B cell (primary cell): ENCODE results near the gene CDYL2. TPM values are rescaled to one million over a fixed set of nuclear protein-coding genes. Genes with fewer than 3 reads are reported as not detected.

Experiments
- ATAC-seq: fragments of 200-7000 bp; cut with Tn5 transposase; one replicate; pipeline ENCODE4 v1.10.0; 2021; ENCODE audit warnings: low read depth, mild to moderate bottlenecking, moderate number of reproducible peaks, moderate library complexity
- CTCF ChIA-PET: fragments of 350-600 bp; sonication (Branson Sonifier 250); formaldehyde crosslinking; loops from one replicate; lab custom pipeline; 2021; ENCODE audit warnings: antibody characterized with exemption, inconsistent platforms; lab: Charles Lee
- POLR2A ChIA-PET: fragments of 350-600 bp; sonication (Branson Sonifier 250); formaldehyde crosslinking; loops from one replicate; lab custom pipeline; 2021; ENCODE audit warnings: antibody characterized with exemption; lab: Charles Lee
- DNase-seq: peaks from one replicate; pipeline ENCODE4 v3.0.0; 2013
- H2AFZ ChIP-seq: 2 replicates; pipeline ENCODE4 v1.6.1; 2012; ENCODE audit warnings: mild to moderate bottlenecking, low read depth, low read length; ENCODE audit not compliant: insufficient read depth, poor library complexity, severe bottlenecking
- H3K27ac ChIP-seq, 2 donors: 1 replicate in 1 of 2; 2 replicates in 1 of 2; pipeline ENCODE4 v1.5.1; 2012 to 2013; ENCODE audit warnings: low read length in 2 of 2, mild to moderate bottlenecking in 2 of 2, moderate library complexity in 1 of 2
- H3K27me3 ChIP-seq, 4 experiments: fragments of 200-600 bp in 1 of 4; sonication (generic) in 1 of 4; replicated peaks in 1 of 4; 1 replicate in 2 of 4; 2 replicates in 2 of 4; pipeline versions ENCODE4 v1.6.1 to v1.7.0; 2013 to 2016; ENCODE audit warnings: low read length in 3 of 4, mild to moderate bottlenecking in 2 of 4, mixed read lengths in 1 of 4, moderate library complexity in 1 of 4; ENCODE audit not compliant: insufficient read depth in 4 of 4, control insufficient read depth in 3 of 4; ENCODE audit errors: control extremely low read depth in 1 of 4
- H3K36me3 ChIP-seq, 2 experiments: replicated peaks in 1 of 2; 1 replicate in 1 of 2; 2 replicates in 1 of 2; pipeline versions ENCODE4 v1.6.1 to v1.7.1; 2013; ENCODE audit warnings: low read length in 1 of 2; ENCODE audit not compliant: insufficient read depth in 2 of 2, control insufficient read depth in 1 of 2; ENCODE audit errors: control extremely low read depth in 1 of 2, extremely low read depth in 1 of 2
- H3K4me1 ChIP-seq, 2 donors: fragments of 200-600 bp in 1 of 2; sonication (generic) in 1 of 2; 1 replicate in 1 of 2; 2 replicates in 1 of 2; pipeline versions ENCODE4 v1.5.1 to v1.6.1; 2013 to 2017; ENCODE audit warnings: low read length in 2 of 2; ENCODE audit not compliant: control insufficient read depth in 2 of 2, insufficient read depth in 2 of 2
- H3K4me2 ChIP-seq: replicated peaks from 2 replicates; pipeline ENCODE3; 2012; ENCODE audit warnings: mild to moderate bottlenecking, low read depth, low read length; ENCODE audit not compliant: poor library complexity, severe bottlenecking
- H3K4me3 ChIP-seq, 5 experiments: fragments of 200-600 bp in 1 of 5; sonication (generic) in 1 of 5; 1 replicate in 3 of 5; 2 replicates in 2 of 5; pipeline versions ENCODE4 v1.5.1 to v1.7.0; 2011 to 2016; ENCODE audit warnings: low read length in 4 of 5, mild to moderate bottlenecking in 4 of 5, low read depth in 2 of 5, control low read depth in 1 of 5, moderate library complexity in 1 of 5; ENCODE audit not compliant: insufficient read depth in 1 of 5; ENCODE audit errors: control extremely low read depth in 1 of 5, extremely low read depth in 1 of 5
- H3K79me2 ChIP-seq: fragments of 200-600 bp; sonication (generic); one replicate; pipeline ENCODE4 v1.6.0; 2016; ENCODE audit warnings: low read length; ENCODE audit not compliant: control insufficient read depth, insufficient read depth
- H3K9ac ChIP-seq: fragments of 200-600 bp; sonication (generic); 2 replicates; pipeline ENCODE4 v1.6.1; 2017; ENCODE audit warnings: mild to moderate bottlenecking, low read length, moderate library complexity
- H3K9me3 ChIP-seq, 3 donors: one replicate each; pipeline versions ENCODE4 v1.6.1 to v1.7.1; 2013; ENCODE audit warnings: low read length in 2 of 3; ENCODE audit not compliant: control insufficient read depth in 2 of 3, insufficient read depth in 1 of 3; ENCODE audit errors: control extremely low read depth in 1 of 3
- H4K20me1 ChIP-seq: 2 replicates; pipeline ENCODE4 v1.6.0; 2012; ENCODE audit warnings: mild to moderate bottlenecking, low read length; ENCODE audit not compliant: insufficient read depth, control insufficient read depth, poor library complexity, severe bottlenecking
- H3K27ac Mint-ChIP-seq: one replicate; pipeline ENCODE4 v1.8.0; 2021; ENCODE audit warnings: mixed read lengths
- H3K27me3 Mint-ChIP-seq: one replicate; pipeline ENCODE4 v1.8.0; 2021; ENCODE audit warnings: mixed read lengths
- H3K4me1 Mint-ChIP-seq: one replicate; pipeline ENCODE4 v1.8.0; 2021; ENCODE audit warnings: mixed read lengths
- H3K4me3 Mint-ChIP-seq: one replicate; pipeline ENCODE4 v1.8.0; 2021; ENCODE audit warnings: mixed read lengths
- H3K9me3 Mint-ChIP-seq: one replicate; pipeline ENCODE4 v1.8.0; 2022; ENCODE audit warnings: mixed read lengths; ENCODE audit not compliant: insufficient read depth
- CTCF ChIP-seq: fragments of 200-600 bp; IDR thresholded peaks from one replicate; pipeline ENCODE4 v1.8.0; 2022; ENCODE audit warnings: antibody characterized with exemption, mild to moderate bottlenecking
- EZH2 ChIP-seq: IDR thresholded peaks from 2 replicates; pipeline ENCODE4 v1.6.1; 2012; ENCODE audit warnings: borderline replicate concordance, low read depth, mild to moderate bottlenecking, moderate library complexity, low read length; ENCODE audit not compliant: insufficient read depth, poor library complexity, severe bottlenecking
- WGBS: methylation state at CpG from one replicate; pipeline ENCODE4 v1.1.5; 2013; ENCODE audit warnings: missing lambda C conversion rate; ENCODE audit not compliant: insufficient coverage; 5-methylcytosine and 5-hydroxymethylcytosine counted together
- intact Hi-C: fragments of 100-400 bp; cut with micrococcal nuclease; formaldehyde crosslinking; loops from one replicate; pipeline ENCODE4 v1.10.0; 2022
- polyA plus RNA-seq: library from polyadenylated mRNA; depleted of rRNA; stranded (reverse); fragments of >200 nt; gene quantifications from 2 replicates; pipeline ENCODE4 v1.2.3, GENCODE V29; 2012
- total RNA-seq, 2 donors: library from RNA; stranded (reverse); fragments of 120-200 nt in 1 of 2; gene quantifications; 1 replicate in 1 of 2; 2 replicates in 1 of 2; pipeline versions ENCODE4 v1.2.3 to v1.2.4, GENCODE V29; 2013 to 2022

The CDYL2 gene
- total and polyA plus RNA-seq, 2 donors (not counting 1 experiment from before 2014, with no cell fraction given), result 0.66 to 6.6 TPM

DNA sequence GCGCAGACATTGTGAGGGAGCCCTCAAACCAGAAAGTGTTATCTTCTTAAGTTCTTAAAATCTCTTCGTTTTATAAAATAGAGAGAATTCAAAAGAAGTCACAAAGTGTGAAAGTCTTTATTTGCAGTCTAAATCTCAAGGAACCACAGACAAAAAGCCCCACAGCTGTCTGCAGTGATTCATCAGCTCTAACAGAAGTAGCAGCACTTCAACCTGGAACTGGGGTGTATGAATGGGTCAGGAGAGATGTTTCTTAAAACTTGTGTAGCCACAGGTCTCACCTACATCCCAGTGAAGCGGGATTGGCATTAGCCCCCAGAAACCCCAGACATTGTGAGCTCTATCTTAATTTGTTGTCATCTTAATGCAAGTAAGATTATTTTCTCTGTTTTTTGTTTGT is 61.1 kb downstream of the CDYL2 start:
- CTCF ChIA-PET, result no interaction called here

GRCh38 chr16:80742331-80742730 is 62.1 kb downstream of the CDYL2 start:
- H3K4me1 ChIP-seq, result no peaks in the 10 kb centered on the region
- Mint-ChIP-seq H3K4me3 (no peak overlapping the region), H3K27ac (no peak overlapping the region), H3K27me3 (no peaks in the 10 kb centered on the region), H3K4me1 (no peaks in the 10 kb centered on the region), H3K9me3 (peaks cover 4% of the 10 kb centered on the region)
- H4K20me1 ChIP-seq, result no peaks in the 10 kb centered on the region
- H3K4me2 ChIP-seq, result no peak overlapping the region
- POLR2A ChIA-PET, result no interaction called here
- peaks cover 6% of the 10 kb centered on the region for H3K79me2 ChIP-seq
- H3K9me3 ChIP-seq, result peaks cover 2 to 11% (median 10%) of the 10 kb centered on the region in 3 donors
- no peak overlapping the region for H3K9ac ChIP-seq
- CTCF ChIA-PET, result no interaction called here
- H3K27me3 ChIP-seq, result no peaks in the 10 kb centered on the region
- H3K36me3 ChIP-seq, result no peaks in the 10 kb centered on the region
- H3K27ac ChIP-seq, result no peak overlapping the region
- H2AFZ ChIP-seq, result no peak overlapping the region
- no peak for DNase-seq
- no peak overlapping the region for H3K4me3 ChIP-seq
- TF ChIP-seq CTCF (no peak), EZH2 (no peak)
- 88% methylated on average over 2 of the region's 2 CpGs for WGBS
- ATAC-seq, result no peak
- intact Hi-C loops, result no loop called here

More for the DNA sequence above, 61.1 kb downstream of the CDYL2 start:
- DNase-seq, result no peak
- Histone ChIP-seq H2AFZ (no peak overlapping the region), H3K79me2 (peaks cover 6% of the 10 kb centered on the region), H3K9me3 (peaks cover 2 to 11% (median 10%) of the 10 kb centered on the region in 3 donors), H3K4me1 (no peaks in the 10 kb centered on the region), H3K36me3 (no peaks in the 10 kb centered on the region), H3K27ac (no peak overlapping the region), H3K4me2 (no peak overlapping the region), H3K9ac (no peak overlapping the region), H3K27me3 (no peaks in the 10 kb centered on the region), H4K20me1 (no peaks in the 10 kb centered on the region), H3K4me3 (no peak overlapping the region)
- TF ChIP-seq CTCF (no peak), EZH2 (no peak)
- peaks cover 4% of the 10 kb centered on the region for H3K9me3 Mint-ChIP-seq
- H3K4me3 Mint-ChIP-seq, result no peak overlapping the region
- no CpG with 5 or more reads among the region's 3 CpGs for WGBS
- POLR2A ChIA-PET, result no interaction called here
- no peaks in the 10 kb centered on the region for H3K27me3 Mint-ChIP-seq
- intact Hi-C loops, result no loop called here
- H3K4me1 Mint-ChIP-seq, result no peaks in the 10 kb centered on the region
- H3K27ac Mint-ChIP-seq, result no peak overlapping the region
- no peak for ATAC-seq
